PC-3 (cell line): ENCODE measurements around the gene GRIN3A. TPM values are rescaled to one million over a fixed set of nuclear protein-coding genes. Genes with fewer than 3 reads are reported as not detected.

Experiments used
- ATAC-seq: fragments of 200-7000 bp; cut with Tn5 transposase; 2 replicates; pipeline ENCODE4 v1.9.1; 2020; ENCODE audit warnings: mild to moderate bottlenecking, moderate library complexity
- BruUV-seq: library from RNA; stranded (reverse); fragments of 400-500 nt; replicated peaks from 2 replicates; lab custom pipeline; 2021; lab: Mats Ljungman, UMichigan
- CTCF ChIA-PET: fragments of 300-600 bp; sonication (Branson Sonifier 250); formaldehyde crosslinking; loops from one replicate; lab custom pipeline; 2022; ENCODE audit warnings: antibody characterized with exemption; lab: Charles Lee
- POLR2A ChIA-PET: fragments of 300-600 bp; sonication (Branson Sonifier 250); formaldehyde crosslinking; loops from one replicate; lab custom pipeline; 2022; ENCODE audit warnings: antibody characterized with exemption; ENCODE audit not compliant: unreplicated experiment; lab: Charles Lee
- DNase-seq: peaks from one replicate; pipeline ENCODE4 v3.0.0-alpha.2; 2015
- H2AFZ ChIP-seq: fragments of 300-600 bp; sonication (generic); 2 replicates; pipeline ENCODE4 v1.6.0; 2016; ENCODE audit warnings: antibody characterized with exemption, low read length
- H3F3A ChIP-seq: fragments of 300-600 bp; sonication (generic); one replicate; pipeline ENCODE4 v1.6.0; 2017; ENCODE audit warnings: antibody characterized with exemption, low read length, control low read depth, mild to moderate bottlenecking; ENCODE audit not compliant: unreplicated experiment
- H3K27ac ChIP-seq: fragments of 300-600 bp; sonication (generic); 2 replicates; pipeline ENCODE4 v1.5.1; 2016; ENCODE audit warnings: mild to moderate bottlenecking, low read length
- H3K27me3 ChIP-seq: fragments of 300-600 bp; sonication (generic); 2 replicates; pipeline ENCODE4 v1.6.1; 2016; ENCODE audit warnings: low read length, mixed read lengths
- H3K36me3 ChIP-seq: fragments of 300-600 bp; sonication (generic); 2 replicates; pipeline ENCODE4 v1.6.1; 2016; ENCODE audit warnings: low read depth, mixed run types, low read length, mixed read lengths
- H3K4me1 ChIP-seq: fragments of 300-600 bp; sonication (generic); 2 replicates; pipeline ENCODE4 v1.5.1; 2016; ENCODE audit warnings: low read length; ENCODE audit not compliant: insufficient read depth
- H3K4me2 ChIP-seq: fragments of 300-600 bp; sonication (generic); 2 replicates; pipeline ENCODE4 v1.6.0; 2016; ENCODE audit warnings: low read length
- H3K4me3 ChIP-seq: fragments of 300-600 bp; sonication (generic); 2 replicates; pipeline ENCODE4 v1.5.1; 2016; ENCODE audit warnings: mild to moderate bottlenecking, low read length, mixed read lengths
- H3K79me2 ChIP-seq: fragments of 300-600 bp; sonication (generic); 2 replicates; pipeline ENCODE4 v1.6.1; 2017; ENCODE audit warnings: low read length, mixed read lengths
- H3K9ac ChIP-seq: fragments of 300-600 bp; sonication (generic); 2 replicates; pipeline ENCODE4 v1.6.0; 2016; ENCODE audit warnings: mild to moderate bottlenecking, low read length
- H3K9me2 ChIP-seq: fragments of 300-600 bp; sonication (generic); replicated peaks from 2 replicates; pipeline ENCODE4 v1.6.1; 2016; ENCODE audit warnings: mixed run types, low read length, mixed read lengths
- H3K9me3 ChIP-seq: fragments of 300-600 bp; sonication (generic); 2 replicates; pipeline ENCODE4 v1.6.1; 2016; ENCODE audit warnings: low read length, mixed read lengths
- H4K20me1 ChIP-seq: fragments of 300-600 bp; sonication (generic); 2 replicates; pipeline ENCODE4 v1.6.1; 2016; ENCODE audit warnings: low read length, mixed read lengths
- EZH2 ChIP-seq: fragments of 300-600 bp; sonication (generic); IDR thresholded peaks from one replicate; pipeline ENCODE4 v1.6.1; 2017; ENCODE audit warnings: antibody characterized with exemption, mild to moderate bottlenecking, low read length; ENCODE audit not compliant: unreplicated experiment
- EZH2phosphoT487 ChIP-seq: fragments of 300-600 bp; sonication (generic); IDR thresholded peaks from 2 replicates; pipeline ENCODE4 v1.6.1; 2018; ENCODE audit warnings: mild to moderate bottlenecking, antibody characterized with exemption, low read length, borderline replicate concordance
- intact Hi-C: fragments of 100-400 bp; cut with micrococcal nuclease; formaldehyde crosslinking; loops from 2 replicates; pipeline ENCODE4 v1.9.0; 2023
- total RNA-seq: library from RNA; depleted of rRNA; stranded (reverse); fragments of >200 nt; gene quantifications from 2 replicates; pipeline ENCODE4 v1.2.3, GENCODE V29; 2014
- TF ChIP-seq, protein P1 (sequence below): fragments of 300-600 bp; sonication (generic); conservative IDR thresholded peaks from 2 replicates; pipeline ENCODE4 v1.5.1; 2017; ENCODE audit warnings: antibody characterized with exemption, low read depth, mild to moderate bottlenecking, low read length

GRIN3A gene
- total RNA-seq, 1 experiment from 2014 or later, result not detected

DNA sequence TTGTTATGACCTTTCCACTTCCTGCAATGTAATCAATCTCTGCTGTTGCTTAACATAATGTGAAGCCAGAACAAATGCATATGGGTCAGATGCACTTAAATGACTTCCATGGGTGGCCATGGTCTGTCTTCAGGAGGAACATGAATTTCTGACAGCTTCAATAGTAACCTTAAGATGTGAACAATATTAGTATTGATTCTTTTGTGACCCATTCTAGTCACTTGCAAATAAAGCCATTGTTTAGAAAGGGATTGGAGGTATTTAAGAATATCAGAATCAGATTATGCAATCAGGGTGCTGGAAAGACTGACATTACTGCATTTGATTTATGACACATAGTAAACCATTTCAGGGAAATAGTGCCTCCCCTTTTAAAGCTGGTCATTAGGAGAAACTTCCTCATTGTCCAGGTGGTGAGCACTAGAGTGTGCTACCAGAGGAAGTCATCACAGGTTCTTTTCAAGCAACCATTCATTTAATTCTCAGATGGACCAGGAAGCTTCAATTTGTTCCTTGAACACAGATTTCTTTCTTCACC is 32.1 kb downstream of the GRIN3A start:
- CTCF ChIA-PET, result interaction anchor here (0.6 kb wide), 1 partner anchor 308 kb away, joined by 3 read pairs; the partner anchor contains the start of gene ZNF189
- no peak for DNase-seq
- Histone ChIP-seq H3F3A (no peaks in the 10 kb centered on the region), H3K27ac (no peak overlapping the region), H3K36me3 (no peaks in the 10 kb centered on the region), H3K4me3 (no peak overlapping the region), H3K9me2 (no peaks in the 10 kb centered on the region), H3K4me2 (no peak overlapping the region), H3K9ac (no peak overlapping the region), H3K4me1 (no peaks in the 10 kb centered on the region), H3K79me2 (no peaks in the 10 kb centered on the region), H2AFZ (no peak overlapping the region), H4K20me1 (no peaks in the 10 kb centered on the region), H3K9me3 (no peaks in the 10 kb centered on the region), H3K27me3 (no peaks in the 10 kb centered on the region; the same call in 1 of the 2 replicates)
- no peak for ATAC-seq
- intact Hi-C loops, result no loop called here
- POLR2A ChIA-PET, result no interaction called here
- no TSS peak for BruUV-seq
- TF ChIP-seq EZH2phosphoT487, result no peak
- TF ChIP-seq, protein P1, sequence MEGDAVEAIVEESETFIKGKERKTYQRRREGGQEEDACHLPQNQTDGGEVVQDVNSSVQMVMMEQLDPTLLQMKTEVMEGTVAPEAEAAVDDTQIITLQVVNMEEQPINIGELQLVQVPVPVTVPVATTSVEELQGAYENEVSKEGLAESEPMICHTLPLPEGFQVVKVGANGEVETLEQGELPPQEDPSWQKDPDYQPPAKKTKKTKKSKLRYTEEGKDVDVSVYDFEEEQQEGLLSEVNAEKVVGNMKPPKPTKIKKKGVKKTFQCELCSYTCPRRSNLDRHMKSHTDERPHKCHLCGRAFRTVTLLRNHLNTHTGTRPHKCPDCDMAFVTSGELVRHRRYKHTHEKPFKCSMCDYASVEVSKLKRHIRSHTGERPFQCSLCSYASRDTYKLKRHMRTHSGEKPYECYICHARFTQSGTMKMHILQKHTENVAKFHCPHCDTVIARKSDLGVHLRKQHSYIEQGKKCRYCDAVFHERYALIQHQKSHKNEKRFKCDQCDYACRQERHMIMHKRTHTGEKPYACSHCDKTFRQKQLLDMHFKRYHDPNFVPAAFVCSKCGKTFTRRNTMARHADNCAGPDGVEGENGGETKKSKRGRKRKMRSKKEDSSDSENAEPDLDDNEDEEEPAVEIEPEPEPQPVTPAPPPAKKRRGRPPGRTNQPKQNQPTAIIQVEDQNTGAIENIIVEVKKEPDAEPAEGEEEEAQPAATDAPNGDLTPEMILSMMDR, result no peak
- no peak for TF ChIP-seq EZH2

DNA sequence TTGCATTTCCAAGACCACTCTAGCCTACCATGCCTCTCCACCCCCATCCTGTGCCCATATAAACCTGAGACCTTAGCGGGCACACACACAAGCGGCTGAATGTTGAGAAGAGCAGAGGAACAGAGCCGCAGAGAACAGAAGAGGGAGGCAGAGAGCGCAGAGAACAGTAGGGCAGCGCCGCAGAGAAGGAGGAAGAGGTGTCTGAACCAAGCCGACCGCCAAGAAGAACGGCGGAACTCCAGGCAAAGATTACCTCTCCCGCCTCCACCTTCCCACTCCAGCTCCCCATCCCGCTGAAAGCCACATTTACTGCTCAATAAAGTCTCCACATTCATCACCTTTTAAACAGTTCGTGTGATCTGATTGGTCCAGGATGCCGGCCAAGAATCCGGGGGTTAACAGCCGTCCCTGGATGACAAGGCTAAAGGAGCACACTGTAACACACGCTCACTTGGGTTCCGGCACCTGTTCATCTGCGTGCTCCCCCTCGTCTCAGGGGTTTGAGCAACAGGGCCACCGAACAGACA is 33.2 kb downstream of the GRIN3A start:
- Histone ChIP-seq H3K27me3 (no peaks in the 10 kb centered on the region; the same call in 1 of the 2 replicates), H3K4me1 (no peaks in the 10 kb centered on the region), H3K9ac (no peak overlapping the region), H3K4me3 (peak overlapping the region; percentile 43; the same call in 1 of the 2 replicates), H2AFZ (0 out of 2 replicates have a peak overlapping the region, but pooled peaks have one; percentile 45), H3F3A (no peaks in the 10 kb centered on the region), H3K27ac (no peak overlapping the region), H3K9me3 (no peaks in the 10 kb centered on the region), H3K79me2 (no peaks in the 10 kb centered on the region), H3K36me3 (no peaks in the 10 kb centered on the region), H4K20me1 (no peaks in the 10 kb centered on the region), H3K9me2 (no peaks in the 10 kb centered on the region), H3K4me2 (peak overlapping the region; percentile 65; the same call in 1 of the 2 replicates)
- no peak for TF ChIP-seq EZH2phosphoT487
- TF ChIP-seq, protein P1, result peak; percentile 26; the same call in 1 of the 2 replicates
- BruUV-seq, result no TSS peak
- peak; percentile 30 for DNase-seq
- POLR2A ChIA-PET, result no interaction called here
- intact Hi-C loops, result no loop called here
- ATAC-seq, result peak; percentile 76
- CTCF ChIA-PET, result no interaction called here

DNA sequence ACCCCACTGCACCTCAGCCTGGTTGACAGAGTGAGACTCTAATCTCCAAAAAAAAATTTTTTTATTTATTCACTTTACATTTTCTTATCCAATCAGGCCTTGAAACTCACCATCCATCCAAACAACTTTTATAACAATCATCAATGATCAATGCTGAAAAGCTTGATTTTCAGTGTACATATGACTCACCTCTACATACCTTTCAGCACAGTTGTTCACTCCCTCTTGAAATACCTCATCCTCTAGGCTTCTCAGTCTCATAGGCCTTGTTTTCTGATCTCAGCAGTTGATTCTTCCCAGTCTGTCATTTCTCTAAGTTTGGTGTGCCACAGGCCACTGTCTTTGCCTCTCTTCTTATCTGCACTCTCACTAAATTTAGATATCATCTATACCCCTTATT is 36.2 kb downstream of the GRIN3A start:
- CTCF ChIA-PET, result no interaction called here
- TF ChIP-seq, protein P1, result no peak
- TF ChIP-seq EZH2, result no peak
- TF ChIP-seq EZH2phosphoT487, result no peak
- ATAC-seq (no peak), DNase-seq (peak; percentile 16)
- no peaks in the 10 kb centered on the region for H3K79me2 ChIP-seq
- H3K36me3 ChIP-seq, result no peaks in the 10 kb centered on the region
- H3K9ac ChIP-seq, result no peak overlapping the region
- no peaks in the 10 kb centered on the region for H3K9me3 ChIP-seq
- no peaks in the 10 kb centered on the region for H3F3A ChIP-seq
- H3K4me1 ChIP-seq, result no peaks in the 10 kb centered on the region
- no peaks in the 10 kb centered on the region for H4K20me1 ChIP-seq
- H3K9me2 ChIP-seq, result no peaks in the 10 kb centered on the region
- POLR2A ChIA-PET, result no interaction called here
- H2AFZ ChIP-seq, result no peak overlapping the region
- no peaks in the 10 kb centered on the region; the same call in 1 of the 2 replicates for H3K27me3 ChIP-seq
- H3K27ac ChIP-seq, result no peak overlapping the region
- no peak overlapping the region for H3K4me3 ChIP-seq
- no TSS peak for BruUV-seq
- no peak overlapping the region for H3K4me2 ChIP-seq
- intact Hi-C loops, result no loop called here
